Sigmoid colon (tissue), 4 donors: ENCODE measurements around the gene DYNLL2.

Experiments
- EP300 ChIP-seq, 4 donors: sonication (generic); formaldehyde crosslinking; IDR thresholded peaks; one replicate each; pipeline ENCODE4 v1.6.1; 2017; ENCODE audit warnings: antibody characterized with exemption in 4 of 4
- POLR2A ChIP-seq, 2 donors: fragments of 450-650 bp; IDR thresholded peaks; one replicate each; pipeline ENCODE4 v1.6.1; 2016; ENCODE audit warnings: antibody characterized with exemption in 2 of 2, mild to moderate bottlenecking in 2 of 2, moderate library complexity in 2 of 2
- POLR2AphosphoS5 ChIP-seq, 4 donors: sonication (generic); formaldehyde crosslinking; IDR thresholded peaks; one replicate each; pipeline ENCODE4 v1.6.1; 2017; ENCODE audit warnings: antibody characterized with exemption in 4 of 4
- TF ChIP-seq, protein P1 (sequence below), 4 experiments: fragments of 450-650 bp in 3 of 4; fragments of 200-600 bp in 1 of 4; IDR thresholded peaks; one replicate each; pipeline ENCODE4 v1.5.1; 2016 to 2019; ENCODE audit warnings: antibody characterized with exemption in 4 of 4, mild to moderate bottlenecking in 3 of 4, moderate library complexity in 2 of 4

DNA sequence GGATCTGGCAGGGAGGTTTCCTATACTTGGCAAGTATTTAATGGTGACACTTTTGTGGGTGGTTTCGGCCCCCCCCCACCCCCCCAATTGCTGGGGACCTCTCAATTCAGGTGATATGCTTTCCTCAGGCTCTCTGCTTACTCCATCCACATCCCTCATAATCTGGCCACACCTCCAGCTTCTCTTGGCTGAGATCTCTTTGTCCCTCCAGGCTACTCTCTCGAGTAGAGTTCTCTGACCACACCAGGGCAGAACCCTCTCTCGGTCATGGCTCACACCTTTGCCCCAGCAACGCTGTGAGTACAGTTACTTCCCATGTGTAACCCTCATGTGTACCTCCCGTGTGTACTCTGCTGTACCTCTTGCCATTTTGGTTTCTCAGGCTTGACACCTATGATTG is 42.1 kb upstream of the DYNLL2 start:
- TF ChIP-seq POLR2A (IDR thresholded peaks at IDR 0.05) = no peak
- no peak for TF ChIP-seq POLR2AphosphoS5 (IDR thresholded peaks at IDR 0.05)
- TF ChIP-seq, protein P1, sequence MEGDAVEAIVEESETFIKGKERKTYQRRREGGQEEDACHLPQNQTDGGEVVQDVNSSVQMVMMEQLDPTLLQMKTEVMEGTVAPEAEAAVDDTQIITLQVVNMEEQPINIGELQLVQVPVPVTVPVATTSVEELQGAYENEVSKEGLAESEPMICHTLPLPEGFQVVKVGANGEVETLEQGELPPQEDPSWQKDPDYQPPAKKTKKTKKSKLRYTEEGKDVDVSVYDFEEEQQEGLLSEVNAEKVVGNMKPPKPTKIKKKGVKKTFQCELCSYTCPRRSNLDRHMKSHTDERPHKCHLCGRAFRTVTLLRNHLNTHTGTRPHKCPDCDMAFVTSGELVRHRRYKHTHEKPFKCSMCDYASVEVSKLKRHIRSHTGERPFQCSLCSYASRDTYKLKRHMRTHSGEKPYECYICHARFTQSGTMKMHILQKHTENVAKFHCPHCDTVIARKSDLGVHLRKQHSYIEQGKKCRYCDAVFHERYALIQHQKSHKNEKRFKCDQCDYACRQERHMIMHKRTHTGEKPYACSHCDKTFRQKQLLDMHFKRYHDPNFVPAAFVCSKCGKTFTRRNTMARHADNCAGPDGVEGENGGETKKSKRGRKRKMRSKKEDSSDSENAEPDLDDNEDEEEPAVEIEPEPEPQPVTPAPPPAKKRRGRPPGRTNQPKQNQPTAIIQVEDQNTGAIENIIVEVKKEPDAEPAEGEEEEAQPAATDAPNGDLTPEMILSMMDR (IDR thresholded peaks at IDR 0.05) = no peak
- no peak for TF ChIP-seq EP300 (IDR thresholded peaks at IDR 0.05)
